Naive B cell (primary cell): ENCODE measurements around the gene ANKH. TPM values are rescaled to one million over a fixed set of nuclear protein-coding genes. Genes with fewer than 3 reads are reported as not detected.
"Not testable (repeated sequence)": the region's sequence is repeated elsewhere in the genome, so short reads cannot be mapped to it uniquely, and the experiment has no call there.

Source experiments
- ATAC-seq, 2 donors: fragments of 150-1000 bp; cut with Tn5 transposase; 2 replicates each; pipeline ENCODE4 v1.10.0; 2021; ENCODE audit warnings: low read depth in 2 of 2, mild to moderate bottlenecking in 2 of 2, moderate library complexity in 2 of 2
- DNase-seq: peaks from one replicate; pipeline ENCODE4 v3.0.0; 2022
- H3K27ac Mint-ChIP-seq, 6 donors: one replicate each; pipeline ENCODE4 v1.8.0; 2020 to 2022; ENCODE audit warnings: mild to moderate bottlenecking in 6 of 6, mixed read lengths in 6 of 6, moderate library complexity in 5 of 6, inconsistent platforms in 2 of 6
- H3K27me3 Mint-ChIP-seq, 3 donors: one replicate each; pipeline ENCODE4 v1.8.0; 2021 to 2022; ENCODE audit warnings: mixed read lengths in 3 of 3, mild to moderate bottlenecking in 1 of 3
- H3K36me3 Mint-ChIP-seq, 2 donors: one replicate each; pipeline ENCODE4 v1.8.0; 2020 to 2022; ENCODE audit warnings: mixed read lengths in 2 of 2, inconsistent platforms in 1 of 2, mild to moderate bottlenecking in 1 of 2
- H3K4me1 Mint-ChIP-seq, 3 donors: one replicate each; pipeline ENCODE4 v1.8.0; 2020 to 2022; ENCODE audit warnings: mixed read lengths in 3 of 3, inconsistent platforms in 1 of 3, mild to moderate bottlenecking in 1 of 3, moderate library complexity in 1 of 3
- H3K4me3 Mint-ChIP-seq, 8 donors: one replicate each; pipeline ENCODE4 v1.8.0; 2020 to 2022; ENCODE audit warnings: mild to moderate bottlenecking in 8 of 8, mixed read lengths in 8 of 8, moderate library complexity in 8 of 8, inconsistent platforms in 2 of 8
- H3K9me3 Mint-ChIP-seq, 7 donors: one replicate each; pipeline ENCODE4 v1.8.0; 2020 to 2022; ENCODE audit warnings: mixed read lengths in 7 of 7, mild to moderate bottlenecking in 5 of 7, inconsistent platforms in 2 of 7, moderate library complexity in 1 of 7
- polyA plus RNA-seq, 6 donors: library from polyadenylated mRNA; unstranded; fragments of 300-500 nt; fragmentation: Illumina TruSeq; gene quantifications; one replicate each; pipeline ENCODE4 v1.2.3, GENCODE V29; 2021; ENCODE audit warnings: low read depth in 6 of 6

Gene ANKH
- polyA plus RNA-seq, 6 donors from 2014 or later, result 7.4 to 14.7 (median 11.8) TPM

DNA sequence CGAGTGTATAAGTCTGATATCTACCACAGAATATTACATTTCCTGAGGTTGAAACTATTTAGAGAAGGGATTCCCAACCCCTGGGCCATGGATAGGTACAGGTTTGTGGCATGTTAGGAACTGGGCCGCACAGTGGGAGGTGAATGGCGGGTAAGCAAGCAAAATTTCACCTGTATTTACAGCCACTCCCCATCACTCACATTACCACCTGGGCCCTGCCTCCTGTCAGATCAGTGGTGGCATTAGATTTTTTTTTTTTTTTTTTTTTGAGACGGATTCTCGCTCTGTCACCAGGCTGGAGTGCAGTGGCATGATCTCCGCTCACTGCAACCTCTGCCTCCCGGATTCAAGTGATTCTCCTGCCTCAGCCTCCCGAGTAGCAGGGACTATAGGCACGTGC lies 6.6 kb upstream of the ANKH start:
- ATAC-seq, H3K4me1 Mint-ChIP-seq, DNase-seq, H3K9me3 Mint-ChIP-seq, H3K36me3 Mint-ChIP-seq: not testable (repeated sequence)
- peak overlapping the region in 1 of 8 donors; percentile 30 for H3K4me3 Mint-ChIP-seq
- H3K27ac Mint-ChIP-seq, result peak overlapping the region in 2 of 6 donors; percentile 26 to 59
- H3K27me3 Mint-ChIP-seq, result peaks cover 9 to 32% (median 13%) of the 10 kb centered on the region in 3 donors

DNA sequence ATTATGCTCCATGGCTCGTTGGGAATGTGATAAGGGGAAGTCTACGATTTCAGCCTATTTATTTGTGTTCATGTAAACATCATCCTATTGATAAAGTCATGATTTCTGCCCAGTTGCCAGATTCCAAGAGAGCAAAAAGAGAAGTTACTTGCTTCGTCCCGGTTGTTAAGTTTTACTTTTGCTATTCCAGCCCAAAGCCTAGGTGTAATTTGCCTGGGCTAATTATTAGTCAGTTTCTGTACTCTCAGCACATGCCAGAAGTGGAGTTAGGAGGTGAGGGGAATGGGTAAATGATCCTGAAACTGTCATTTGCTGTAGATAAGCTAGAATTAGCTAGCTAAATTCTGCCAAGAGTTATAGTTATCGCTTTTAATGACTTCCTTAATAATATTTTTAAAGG lies 4.5 kb upstream of the ANKH start:
- H3K36me3 Mint-ChIP-seq, result no peaks in the 10 kb centered on the region
- peaks cover 8 to 32% (median 13%) of the 10 kb centered on the region in 3 donors for H3K27me3 Mint-ChIP-seq
- DNase-seq (no peak), ATAC-seq (no peak)
- peaks cover 0 to 4% (median under 1%) of the 10 kb centered on the region in 3 donors for H3K4me1 Mint-ChIP-seq
- no peaks in the 10 kb centered on the region for H3K9me3 Mint-ChIP-seq
- H3K27ac Mint-ChIP-seq, result peak overlapping the region in 1 of 6 donors; percentile 80
- no peak overlapping the region for H3K4me3 Mint-ChIP-seq

DNA sequence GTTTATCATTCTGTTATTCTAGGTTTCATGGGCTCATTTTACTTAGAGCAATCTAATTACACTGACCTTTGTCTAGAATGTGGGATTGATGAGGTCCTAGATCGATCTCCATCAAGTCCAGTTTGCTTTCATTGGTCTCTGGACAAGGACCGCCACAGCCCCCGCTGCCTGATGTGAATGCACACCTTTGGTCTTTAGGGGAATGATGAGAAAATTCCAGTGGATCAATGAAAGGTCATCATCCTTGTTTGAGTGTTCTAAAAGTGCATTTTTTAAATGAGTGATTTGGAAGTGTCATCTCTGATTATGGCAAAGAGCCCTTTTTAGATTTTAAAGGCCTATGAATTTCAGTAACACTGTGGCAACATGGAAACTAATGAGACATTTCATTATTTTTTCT lies 2.2 kb upstream of the ANKH start:
- Mint-ChIP-seq H3K4me1 (peaks cover 20 to 24% (median 23%) of the 10 kb centered on the region in 3 donors), H3K27ac (peak overlapping the region in 1 of 6 donors; percentile 56), H3K9me3 (no peaks in the 10 kb centered on the region), H3K36me3 (no peaks in the 10 kb centered on the region), H3K27me3 (peaks cover 0 to 19% (median 3%) of the 10 kb centered on the region in 3 donors), H3K4me3 (peak overlapping the region in 4 of 8 donors; percentile 32 to 96 (median 45))
- ATAC-seq (no peak), DNase-seq (no peak)

DNA sequence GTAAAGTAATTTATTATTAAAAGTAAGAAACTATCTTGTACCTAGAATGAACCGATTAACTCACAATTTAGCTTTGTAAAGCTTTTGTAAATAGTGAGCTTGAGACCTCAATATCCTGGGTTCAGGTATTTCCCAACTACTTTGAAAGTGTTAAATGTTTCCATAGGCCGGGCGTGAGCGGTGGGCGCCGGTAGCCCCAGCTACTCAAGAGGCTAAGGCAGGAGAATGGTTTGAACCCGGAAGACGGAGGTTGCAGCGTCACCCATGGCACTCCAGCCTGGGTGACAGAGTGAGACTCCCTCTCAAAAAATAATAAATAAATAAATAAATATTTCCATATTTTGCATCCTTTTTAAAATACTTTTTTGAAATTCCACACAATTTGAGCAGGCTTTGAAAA lies 1.5 kb upstream of the ANKH start:
- no peaks in the 10 kb centered on the region for H3K36me3 Mint-ChIP-seq
- DNase-seq (no peak), ATAC-seq (no peak)
- peaks cover 0 to 12% (median 0%) of the 10 kb centered on the region in 3 donors for H3K27me3 Mint-ChIP-seq
- no peaks in the 10 kb centered on the region for H3K9me3 Mint-ChIP-seq
- H3K27ac Mint-ChIP-seq, result peak overlapping the region in 2 of 6 donors; percentile 86 to 95
- peaks cover 21 to 25% (median 25%) of the 10 kb centered on the region in 3 donors for H3K4me1 Mint-ChIP-seq
- H3K4me3 Mint-ChIP-seq, result peak overlapping the region in 6 of 8 donors; percentile 93 to 96 (median 96)

DNA sequence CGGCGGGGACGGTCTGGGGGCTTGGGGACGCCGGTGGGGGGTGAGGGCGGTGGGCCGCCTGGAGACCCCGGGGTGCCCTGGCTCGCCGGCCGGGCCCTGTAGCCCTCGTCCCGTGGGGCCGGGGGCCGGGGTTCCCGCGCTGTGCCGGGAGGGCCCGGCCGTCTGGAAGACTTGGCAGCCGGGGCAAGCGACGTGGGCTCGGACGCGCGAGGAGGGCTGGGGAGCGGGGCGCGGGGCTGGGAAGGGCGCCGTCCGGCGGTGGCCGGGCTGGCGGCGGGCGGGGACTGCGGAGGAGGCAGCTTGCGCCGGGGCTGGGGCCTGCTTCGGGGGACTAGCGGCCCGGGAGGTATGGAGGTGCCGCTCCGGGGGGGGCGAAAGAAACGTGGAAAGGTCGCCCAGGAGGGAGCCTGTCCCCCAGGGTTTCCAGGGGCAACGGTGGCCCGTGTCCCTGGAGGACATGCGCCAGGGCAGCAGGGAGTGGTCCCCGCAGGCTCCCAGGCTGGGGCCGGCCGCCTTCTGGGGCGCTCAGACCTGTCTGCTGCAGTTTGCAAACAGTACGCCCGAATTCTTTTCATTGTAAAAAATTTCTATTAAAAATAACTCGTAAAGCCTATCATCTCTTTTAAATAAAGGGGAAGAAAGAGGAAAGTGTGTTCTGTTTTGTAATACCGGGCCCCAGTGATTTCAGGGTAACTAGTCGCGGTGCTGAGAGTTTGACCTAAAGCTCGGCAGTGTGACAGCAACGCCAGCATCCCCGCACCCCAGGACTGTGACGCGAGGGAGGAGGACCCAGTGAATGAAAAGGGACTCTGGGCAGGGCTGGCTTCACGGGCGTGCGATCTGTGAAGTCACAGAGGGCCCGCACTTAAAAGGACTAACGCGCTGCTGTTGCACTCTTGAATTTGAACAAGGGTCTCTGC lies 752 bp upstream of the ANKH start:
- Mint-ChIP-seq H3K27ac (peak overlapping the region; percentile 86 to 97 (median 91)), H3K9me3 (no peaks in the 10 kb centered on the region), H3K4me1 (peaks cover 21 to 25% (median 25%) of the 10 kb centered on the region in 3 donors), H3K4me3 (peak overlapping the region; percentile 90 to 96 (median 94)), H3K27me3 (peaks cover 0 to 9% (median 0%) of the 10 kb centered on the region in 3 donors), H3K36me3 (no peaks in the 10 kb centered on the region)
- DNase-seq (peak; percentile 57), ATAC-seq (peak; percentile 35 to 46)

DNA sequence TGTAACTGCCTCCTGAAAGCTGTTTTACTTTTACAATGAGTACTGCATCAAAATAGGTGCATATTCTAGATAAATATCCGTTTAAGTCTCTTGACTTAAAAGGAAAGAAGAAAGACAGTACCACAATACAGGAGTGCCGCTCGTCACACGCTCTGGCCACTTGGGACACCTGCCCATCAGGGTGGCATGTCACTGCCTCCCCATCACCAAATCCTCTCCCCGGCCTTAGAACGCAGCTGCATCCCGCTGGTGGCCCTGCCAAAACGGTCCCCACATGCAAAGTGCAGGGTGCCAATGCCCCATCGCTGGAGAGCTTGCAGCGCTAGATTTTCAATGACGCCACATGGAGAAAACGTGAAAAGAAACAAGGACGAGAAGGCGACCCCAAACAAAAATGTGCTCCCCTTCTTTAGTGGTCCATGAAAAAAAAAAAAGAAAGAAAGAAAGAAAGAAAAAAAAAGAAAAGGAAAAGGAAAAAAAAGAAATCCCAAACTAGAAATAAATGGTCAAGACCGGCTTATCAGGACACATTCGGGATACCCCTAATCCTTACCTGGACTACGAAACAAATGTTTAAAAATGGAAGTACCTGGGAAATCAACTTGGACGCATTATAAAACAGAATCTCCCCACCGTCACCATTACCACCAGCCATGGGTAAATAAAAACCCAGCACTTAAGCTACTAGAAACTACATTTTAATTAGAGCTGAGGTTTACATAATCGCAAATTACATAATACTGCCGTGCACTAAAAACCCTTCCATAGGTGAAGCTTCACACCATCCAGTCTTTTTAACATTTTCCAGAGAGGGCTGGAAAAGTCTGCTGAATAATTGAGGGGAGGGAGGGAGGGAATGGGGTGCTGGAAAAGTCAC lies 1.0 kb downstream of the ANKH start:
- Mint-ChIP-seq H3K27ac (peak overlapping the region; percentile 22 to 97 (median 80)), H3K27me3 (no peaks in the 10 kb centered on the region), H3K4me3 (peak overlapping the region; percentile 86 to 97 (median 96)), H3K9me3 (no peaks in the 10 kb centered on the region), H3K36me3 (no peaks in the 10 kb centered on the region), H3K4me1 (peaks cover 21 to 25% (median 25%) of the 10 kb centered on the region in 3 donors)
- peak; percentile 9 for DNase-seq
- ATAC-seq, result peak in 1 of 2 donors; percentile 42

DNA sequence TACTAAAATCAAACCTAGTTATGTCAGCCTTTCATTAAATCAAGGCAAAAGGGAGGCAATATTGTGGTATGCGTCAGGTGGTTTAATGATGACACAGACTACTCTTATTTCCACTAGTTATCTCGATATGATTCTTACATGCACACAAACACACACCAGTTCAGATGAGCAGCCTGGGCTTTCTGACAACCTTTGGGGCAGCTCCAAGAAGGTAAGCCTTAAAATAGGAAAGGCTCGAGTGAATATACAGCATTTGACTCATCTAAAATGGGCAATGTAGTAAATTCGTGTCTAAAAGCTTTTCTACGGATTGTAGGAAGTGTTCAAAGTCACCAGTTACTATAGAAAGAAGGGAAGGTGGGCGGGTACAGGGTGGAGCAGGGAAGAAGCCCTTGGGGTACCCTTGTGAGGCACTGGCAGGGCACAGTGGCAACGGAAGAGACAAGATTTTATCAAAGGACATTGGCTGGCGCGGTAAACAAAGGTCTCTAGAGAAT lies 1.9 kb downstream of the ANKH start:
- Mint-ChIP-seq H3K9me3 (no peaks in the 10 kb centered on the region), H3K36me3 (no peaks in the 10 kb centered on the region), H3K27ac (peak overlapping the region in 3 of 6 donors; percentile 43 to 97 (median 91)), H3K4me3 (peak overlapping the region; percentile 86 to 97 (median 96)), H3K27me3 (no peaks in the 10 kb centered on the region), H3K4me1 (peaks cover 21 to 25% (median 25%) of the 10 kb centered on the region in 3 donors)
- DNase-seq (no peak), ATAC-seq (no peak)

DNA sequence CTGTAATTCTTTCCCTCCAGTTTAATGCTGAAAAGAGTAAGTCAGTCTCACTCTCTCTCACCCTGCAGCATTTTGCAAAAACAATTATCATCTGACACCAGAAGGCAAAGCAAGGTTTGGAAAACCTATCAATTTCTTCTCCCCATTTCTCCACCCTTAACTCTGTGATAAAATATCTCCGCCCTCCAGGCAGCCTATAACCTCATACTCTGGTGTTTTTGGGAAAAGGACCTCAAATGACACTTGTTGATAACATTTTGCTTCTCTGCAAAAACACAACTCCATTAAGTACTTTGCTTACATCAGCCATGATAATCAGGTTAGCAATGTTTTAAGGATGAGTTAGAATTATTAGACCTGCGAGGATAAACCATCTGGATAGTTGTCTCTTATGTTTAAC lies 2.3 kb downstream of the ANKH start:
- Mint-ChIP-seq H3K27me3 (no peaks in the 10 kb centered on the region), H3K36me3 (no peaks in the 10 kb centered on the region), H3K4me3 (peak overlapping the region in 5 of 8 donors; percentile 0 to 96 (median 95)), H3K4me1 (peaks cover 21 to 25% (median 25%) of the 10 kb centered on the region in 3 donors), H3K27ac (peak overlapping the region in 1 of 6 donors; percentile 97), H3K9me3 (no peaks in the 10 kb centered on the region)
- DNase-seq, result no peak
- no peak for ATAC-seq

DNA sequence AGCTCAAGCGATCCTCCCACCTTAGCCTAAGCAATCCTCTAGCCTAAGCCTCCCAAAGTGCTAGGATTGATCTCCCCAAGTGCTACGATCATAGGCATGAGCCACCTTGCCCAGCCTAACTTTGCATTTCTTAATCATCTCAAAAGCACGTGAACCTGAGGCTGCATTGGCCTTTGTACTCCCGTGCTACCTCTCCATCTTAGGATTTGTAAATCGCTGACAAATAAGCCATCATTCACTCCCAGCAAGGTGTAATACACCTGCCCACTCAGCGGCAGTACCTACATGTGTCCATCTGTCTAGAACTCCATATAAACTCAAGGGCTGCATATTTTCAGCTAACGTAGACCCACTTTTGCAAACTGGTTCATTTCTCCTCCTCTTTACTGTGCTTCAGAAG lies 2.8 kb downstream of the ANKH start:
- ATAC-seq (no peak), DNase-seq (no peak)
- no peaks in the 10 kb centered on the region for H3K36me3 Mint-ChIP-seq
- H3K9me3 Mint-ChIP-seq, result no peaks in the 10 kb centered on the region
- H3K4me1 Mint-ChIP-seq, result peaks cover 21 to 25% (median 25%) of the 10 kb centered on the region in 3 donors
- peak overlapping the region in 3 of 8 donors; percentile 0 to 96 (median 4) for H3K4me3 Mint-ChIP-seq
- H3K27me3 Mint-ChIP-seq, result no peaks in the 10 kb centered on the region
- no peak overlapping the region for H3K27ac Mint-ChIP-seq

DNA sequence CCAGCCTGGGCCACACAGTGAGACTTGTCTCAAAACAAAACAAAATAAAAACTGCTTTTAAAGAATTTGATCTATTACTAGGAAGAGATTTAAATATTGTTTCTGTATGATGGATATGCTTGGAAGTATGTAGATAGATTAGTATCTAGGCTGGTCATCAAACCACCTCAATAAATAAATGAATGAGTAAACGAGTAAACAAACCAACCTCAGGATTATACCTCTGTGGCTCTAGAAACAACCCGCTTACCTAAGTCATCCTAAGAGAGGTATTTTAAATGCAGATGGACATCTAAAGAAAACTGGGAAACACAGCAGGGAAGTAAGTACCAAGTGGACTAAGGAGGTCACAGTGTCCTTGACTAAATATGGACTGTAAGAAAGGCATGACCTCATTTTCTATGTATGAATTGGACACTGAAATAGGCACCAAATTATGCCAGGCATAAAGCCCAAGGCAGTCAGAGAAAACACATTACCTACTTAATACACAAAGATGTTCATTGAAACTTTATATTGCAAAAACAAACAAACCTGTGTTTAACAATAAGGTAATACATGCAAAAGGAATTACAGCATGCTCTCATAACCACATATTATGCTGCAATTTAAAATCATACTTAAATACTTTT lies 7.3 kb downstream of the ANKH start:
- Mint-ChIP-seq H3K4me1 (peaks cover 12 to 19% (median 15%) of the 10 kb centered on the region in 3 donors), H3K27ac (no peak overlapping the region), H3K4me3 (no peak overlapping the region), H3K9me3 (no peaks in the 10 kb centered on the region), H3K36me3 (no peaks in the 10 kb centered on the region), H3K27me3 (no peaks in the 10 kb centered on the region)
- DNase-seq (no peak), ATAC-seq (no peak)

DNA sequence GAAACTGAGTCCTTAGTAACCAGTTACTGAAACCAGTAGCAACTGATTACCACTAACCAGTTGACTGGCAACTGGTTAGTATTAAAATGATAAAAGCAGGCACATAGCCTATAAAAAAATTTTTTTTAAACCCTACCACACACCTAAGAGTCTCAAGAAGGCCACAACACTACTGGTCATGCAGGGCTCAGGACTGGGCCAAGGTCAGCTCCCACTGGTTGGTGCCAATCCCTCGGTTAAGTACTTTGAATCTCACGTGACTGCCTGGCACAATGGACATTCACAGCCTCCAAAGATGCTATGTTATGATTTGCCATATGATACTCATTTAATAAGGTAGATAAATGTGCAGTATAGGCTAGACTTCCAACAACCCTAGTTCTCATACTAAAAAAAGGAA lies 8.5 kb downstream of the ANKH start:
- H3K27me3 Mint-ChIP-seq, result no peaks in the 10 kb centered on the region
- H3K9me3 Mint-ChIP-seq, result no peaks in the 10 kb centered on the region
- peaks cover 5 to 12% (median 8%) of the 10 kb centered on the region in 3 donors for H3K4me1 Mint-ChIP-seq
- H3K36me3 Mint-ChIP-seq, result no peaks in the 10 kb centered on the region
- H3K4me3 Mint-ChIP-seq, result no peak overlapping the region
- ATAC-seq (no peak), DNase-seq (no peak)
- no peak overlapping the region for H3K27ac Mint-ChIP-seq

DNA sequence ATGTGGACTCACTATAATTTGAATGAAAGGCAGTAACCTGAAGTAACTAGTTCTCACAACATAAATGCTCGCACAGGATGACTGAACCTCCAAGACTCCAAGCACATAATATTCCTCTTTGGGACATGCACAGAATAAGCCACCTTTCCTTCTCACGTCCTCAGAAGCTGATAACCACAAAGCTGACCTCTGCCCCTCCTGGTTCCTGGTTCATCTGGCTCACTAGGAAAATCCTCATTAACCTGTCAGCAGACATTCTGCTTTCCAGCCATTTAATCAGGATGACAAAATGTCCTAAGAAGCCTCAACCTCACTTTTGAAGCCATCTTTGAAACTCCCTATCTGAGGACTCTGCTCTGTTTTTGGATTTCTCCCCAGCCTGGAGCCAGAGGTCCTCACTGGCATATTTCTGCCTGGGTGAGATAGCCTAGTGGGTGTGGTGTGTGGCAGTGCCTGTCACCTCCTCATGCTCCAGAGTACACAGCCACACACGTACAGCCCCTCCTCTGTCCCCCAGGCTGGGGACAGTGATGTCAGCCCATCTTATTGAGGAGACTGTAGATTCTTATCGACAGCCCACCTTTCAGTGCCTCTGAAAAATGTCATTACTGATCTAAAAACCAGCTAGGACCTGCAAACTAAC lies 10.3 kb downstream of the ANKH start:
- no peak for ATAC-seq
- Mint-ChIP-seq H3K27me3 (no peaks in the 10 kb centered on the region), H3K4me1 (peaks cover 5 to 12% (median 8%) of the 10 kb centered on the region in 3 donors), H3K9me3 (no peaks in the 10 kb centered on the region), H3K27ac (peak overlapping the region in 3 of 6 donors; percentile 11 to 77 (median 16)), H3K4me3 (no peak overlapping the region), H3K36me3 (no peaks in the 10 kb centered on the region)
- no peak for DNase-seq
